Mammary epithelial cell (primary cell): Measurements from ENCODE around the gene SPSB3.

Experiments used
- CTCF ChIP-seq, 2 donors: IDR thresholded peaks in 1 of 2; conservative IDR thresholded peaks in 1 of 2; 2 replicates each; pipeline ENCODE4 v1.5.1; 2011 to 2012; ENCODE audit warnings: inconsistent platforms in 2 of 2, low read length in 2 of 2, mild to moderate bottlenecking in 2 of 2, control low read depth in 1 of 2, low read depth in 1 of 2; ENCODE audit not compliant: insufficient read depth in 1 of 2; ENCODE audit errors: extremely low read depth in 1 of 2
- EZH2 ChIP-seq: IDR thresholded peaks from 2 replicates; pipeline ENCODE4 v1.6.1; 2012; ENCODE audit warnings: low read length, inconsistent platforms, borderline replicate concordance

GRCh38 chr16:1779741-1780676, 2.4 kb downstream of the SPSB3 start:
- no peak for TF ChIP-seq CTCF (conservative IDR thresholded peaks at IDR 0.05 in 1 of 2, IDR thresholded peaks at IDR 0.05 in 1 of 2; ENCODE audit: extremely low read depth in 1 of 2, insufficient read depth in 1 of 2, low read depth in 1 of 2, low read length in 2 of 2)
- TF ChIP-seq EZH2: no peak
